ENCODE measurements around the gene OR7G1.

DNA sequence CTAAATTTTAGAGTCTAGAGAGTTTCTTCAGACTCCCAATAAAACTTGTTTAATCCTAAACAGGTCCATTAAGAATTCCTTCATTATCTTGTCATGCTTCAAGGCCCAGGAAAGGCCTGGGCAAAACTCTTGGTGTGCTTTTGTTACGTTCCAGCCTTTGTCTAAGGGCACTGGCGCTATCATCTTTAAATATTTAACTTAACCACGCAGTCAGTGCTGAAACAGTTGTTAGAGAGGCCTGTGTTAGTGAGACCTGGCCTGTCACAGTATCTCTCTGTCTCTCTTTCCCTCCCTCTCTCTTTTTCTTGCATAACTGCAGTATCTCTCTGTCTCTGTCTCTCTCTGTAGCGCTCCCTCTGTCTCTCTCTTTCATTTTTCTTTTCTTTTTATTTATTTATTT lies 36.9 kb downstream of the OR7G1 start:
- TF ChIP-seq GABPB1 (CRISPR knock-in tag; IDR thresholded peaks at IDR 0.05) = no peak
- TF ChIP-seq, protein P1, sequence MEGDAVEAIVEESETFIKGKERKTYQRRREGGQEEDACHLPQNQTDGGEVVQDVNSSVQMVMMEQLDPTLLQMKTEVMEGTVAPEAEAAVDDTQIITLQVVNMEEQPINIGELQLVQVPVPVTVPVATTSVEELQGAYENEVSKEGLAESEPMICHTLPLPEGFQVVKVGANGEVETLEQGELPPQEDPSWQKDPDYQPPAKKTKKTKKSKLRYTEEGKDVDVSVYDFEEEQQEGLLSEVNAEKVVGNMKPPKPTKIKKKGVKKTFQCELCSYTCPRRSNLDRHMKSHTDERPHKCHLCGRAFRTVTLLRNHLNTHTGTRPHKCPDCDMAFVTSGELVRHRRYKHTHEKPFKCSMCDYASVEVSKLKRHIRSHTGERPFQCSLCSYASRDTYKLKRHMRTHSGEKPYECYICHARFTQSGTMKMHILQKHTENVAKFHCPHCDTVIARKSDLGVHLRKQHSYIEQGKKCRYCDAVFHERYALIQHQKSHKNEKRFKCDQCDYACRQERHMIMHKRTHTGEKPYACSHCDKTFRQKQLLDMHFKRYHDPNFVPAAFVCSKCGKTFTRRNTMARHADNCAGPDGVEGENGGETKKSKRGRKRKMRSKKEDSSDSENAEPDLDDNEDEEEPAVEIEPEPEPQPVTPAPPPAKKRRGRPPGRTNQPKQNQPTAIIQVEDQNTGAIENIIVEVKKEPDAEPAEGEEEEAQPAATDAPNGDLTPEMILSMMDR (IDR thresholded peaks at IDR 0.05) = no peak
- no peak for TF ChIP-seq TCF7 (CRISPR knock-in tag; IDR thresholded peaks at IDR 0.05; ENCODE audit: low read depth)
- TF ChIP-seq JUN (CRISPR knock-in tag; IDR thresholded peaks at IDR 0.05) = no peak
- TF ChIP-seq OVOL2 (CRISPR knock-in tag; IDR thresholded peaks at IDR 0.05; ENCODE audit: borderline replicate concordance) = no peak
- TF ChIP-seq ZNF121 (CRISPR knock-in tag; IDR thresholded peaks at IDR 0.05) = no peak
- TF ChIP-seq, protein P2, sequence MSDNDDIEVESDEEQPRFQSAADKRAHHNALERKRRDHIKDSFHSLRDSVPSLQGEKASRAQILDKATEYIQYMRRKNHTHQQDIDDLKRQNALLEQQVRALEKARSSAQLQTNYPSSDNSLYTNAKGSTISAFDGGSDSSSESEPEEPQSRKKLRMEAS (CRISPR knock-in tag; IDR thresholded peaks at IDR 0.05) = no peak
- TF ChIP-seq ZNF416 (CRISPR knock-in tag; IDR thresholded peaks at IDR 0.05) = no peak
- TF ChIP-seq CREM (CRISPR knock-in tag; IDR thresholded peaks at IDR 0.05) = no peak
- TF ChIP-seq NFATC4 (CRISPR knock-in tag; IDR thresholded peaks at IDR 0.05) = no peak
- TF ChIP-seq USF2 (CRISPR knock-in tag; IDR thresholded peaks at IDR 0.05) = no peak
- no peak for TF ChIP-seq ATF1 (CRISPR knock-in tag; IDR thresholded peaks at IDR 0.05)
- no peak for TF ChIP-seq IRF2 (CRISPR knock-in tag; IDR thresholded peaks at IDR 0.05; ENCODE audit: borderline replicate concordance, low read depth)
